M059J (cell line): ENCODE data around the gene ZNF428. TPM values are rescaled to one million over a fixed set of nuclear protein-coding genes. Genes with fewer than 3 reads are reported as not detected.
"Not testable (repeated sequence)": the region's sequence is repeated elsewhere in the genome, so short reads cannot be mapped to it uniquely, and the experiment has no call there.

Source experiments
- DNase-seq: peaks from one replicate; pipeline ENCODE4 v3.0.0-alpha.2; 2012; ENCODE audit warnings: low read depth
- total RNA-seq: library from RNA; depleted of rRNA; stranded (reverse); fragments of >200 nt; shearing (Covaris generic); gene quantifications from 2 replicates; pipeline ENCODE4 v1.2.3, GENCODE V29; 2014

The ZNF428 gene
- total RNA-seq, 1 experiment from 2014 or later = 36.2 TPM

GRCh38 chr19:43639519-43640423 is 20.3 kb upstream of the ZNF428 start, which contains the start of gene CADM4:
Gene CADM4 (minus strand): TSS chr19:43639850. CDS start chr19:43639790, 60 bp downstream.
- DNase-seq = no peak

- no peak for DNase-seq
Observed at GRCh38 chr19:43638995-43639518, 19.6 kb upstream of the ZNF428 start.

DNA sequence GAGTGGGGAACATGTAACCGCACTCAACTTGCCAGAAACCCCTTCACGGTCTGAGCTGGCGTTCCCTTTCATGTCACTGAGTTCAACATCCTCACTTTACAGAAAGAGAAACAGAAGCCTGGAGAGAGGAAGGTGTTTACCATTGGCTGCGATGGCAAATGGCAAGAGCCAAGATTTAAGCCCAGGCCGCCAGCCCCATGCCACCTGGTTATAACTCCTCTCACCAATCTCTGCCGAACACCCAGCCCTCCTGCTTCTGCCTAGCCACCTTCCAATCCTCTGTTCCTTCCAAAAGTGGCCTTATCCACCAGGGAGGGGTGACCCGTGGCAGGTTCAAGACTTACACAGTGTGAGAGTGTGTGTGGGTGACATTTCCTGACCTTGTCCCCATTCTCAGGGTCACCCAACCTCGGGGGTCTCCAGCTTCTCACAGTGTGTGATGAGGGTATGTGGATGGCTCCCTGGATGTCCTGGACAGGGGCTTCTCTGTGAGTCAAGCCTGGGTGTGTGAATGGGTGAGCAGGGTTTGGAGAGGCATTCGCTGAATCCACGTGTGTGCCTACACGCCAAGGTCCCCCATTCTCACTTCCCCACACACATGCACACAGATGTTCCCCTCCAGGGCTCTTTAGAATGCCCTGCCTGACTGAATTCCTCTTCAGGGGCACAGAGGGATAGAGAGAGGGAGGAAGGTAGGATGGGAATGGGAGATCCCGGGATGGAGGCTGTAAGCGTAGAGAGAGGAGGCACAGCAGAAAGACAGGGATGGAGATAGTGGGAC is 19.0 kb upstream of the ZNF428 start:
- no peak for DNase-seq

GRCh38 chr19:43636121-43636683 is 16.8 kb upstream of the ZNF428 start:
- DNase-seq = peak; percentile 35

GRCh38 chr19:43635561-43635940 is 16.1 kb upstream of the ZNF428 start:
- not testable (repeated sequence) for DNase-seq

- DNase-seq = no peak
Observed at GRCh38 chr19:43634872-43635560, 15.6 kb upstream of the ZNF428 start.

- DNase-seq = no peak
Observed at GRCh38 chr19:43634506-43634871, 15.1 kb upstream of the ZNF428 start.

GRCh38 chr19:43634068-43634467 is 14.6 kb upstream of the ZNF428 start:
- DNase-seq = no peak

DNA sequence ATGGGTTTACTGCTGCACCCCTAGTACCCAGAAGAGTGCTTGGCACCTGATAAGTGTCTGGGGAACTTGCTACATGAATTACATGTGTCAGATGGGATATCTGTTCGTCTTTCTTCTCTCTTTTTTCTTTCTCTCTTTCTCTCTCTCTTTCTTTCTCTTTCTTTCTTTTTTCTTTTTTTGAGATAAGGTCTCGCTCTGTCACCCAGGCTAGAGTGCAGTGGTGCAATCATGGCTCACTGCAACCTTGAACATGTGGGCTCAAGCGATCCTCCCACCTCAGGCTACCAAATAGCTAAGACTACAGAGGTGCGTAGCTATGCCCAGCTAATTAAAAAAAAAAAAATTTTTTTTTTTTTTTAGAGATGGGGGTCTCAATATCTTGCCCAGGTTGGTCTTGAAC is 14.1 kb upstream of the ZNF428 start:
- DNase-seq = no peak

DNA sequence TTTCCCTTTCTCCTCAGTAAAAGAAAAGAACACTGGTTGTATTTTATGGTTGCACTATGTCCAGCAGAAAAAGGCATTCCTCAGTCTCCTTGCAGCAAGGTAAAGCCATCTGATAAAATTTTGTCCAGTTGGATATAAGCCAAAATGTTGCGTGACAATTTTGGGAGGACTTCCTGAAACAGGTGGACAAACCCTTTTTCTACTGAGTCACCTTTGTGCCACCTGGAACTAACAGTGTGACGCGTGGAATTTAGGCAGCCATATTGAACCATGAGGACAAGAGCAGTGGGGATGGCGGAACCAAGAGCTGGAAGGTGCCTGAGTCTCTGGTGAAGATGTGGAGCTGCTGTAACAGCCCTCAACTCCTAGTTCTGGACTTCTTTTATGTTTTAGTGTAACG is 12.1 kb upstream of the ZNF428 start:
- DNase-seq = no peak

- DNase-seq = no peak
Observed at GRCh38 chr19:43628646-43629326, 9.4 kb upstream of the ZNF428 start.

GRCh38 chr19:43626838-43627237 is 7.4 kb upstream of the ZNF428 start:
- DNase-seq = no peak

DNA sequence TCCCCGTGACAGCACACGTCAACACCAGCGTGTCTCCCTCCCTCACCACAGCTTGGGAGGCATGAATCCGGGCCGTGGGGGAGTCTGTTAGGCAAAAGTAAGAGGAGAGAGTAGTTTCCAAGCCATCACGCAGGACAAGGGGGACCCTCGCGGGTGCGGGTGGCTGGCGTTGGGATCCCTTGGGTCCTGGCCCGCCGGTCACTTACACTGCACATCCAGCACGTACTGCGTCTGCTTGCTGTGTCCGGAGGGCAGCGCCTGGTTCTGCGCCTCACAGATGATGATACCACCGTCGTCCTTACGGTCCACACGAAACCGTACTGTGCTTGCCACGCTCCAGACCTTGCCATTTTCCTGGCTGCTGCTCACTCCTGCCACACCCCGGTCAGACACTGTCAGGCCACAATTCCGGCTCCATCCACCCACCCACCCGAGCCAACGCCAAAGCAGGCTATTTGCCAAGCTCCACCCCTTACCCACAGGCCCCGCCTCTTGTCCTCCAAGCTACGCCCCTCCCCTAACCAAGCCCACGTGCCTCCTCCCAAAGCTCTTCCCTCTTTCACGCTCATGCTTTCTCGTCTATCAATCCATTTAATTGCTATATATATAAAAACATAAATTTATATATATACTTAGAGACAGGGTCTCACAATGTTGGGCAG is 6.6 kb upstream of the ZNF428 start:
- DNase-seq = no peak

GRCh38 chr19:43624933-43625332 is 5.5 kb upstream of the ZNF428 start:
- no peak for DNase-seq

- DNase-seq = no peak
Observed at GRCh38 chr19:43623889-43624670, 4.7 kb upstream of the ZNF428 start.

GRCh38 chr19:43622956-43623355 is 3.5 kb upstream of the ZNF428 start:
- no peak for DNase-seq

DNA sequence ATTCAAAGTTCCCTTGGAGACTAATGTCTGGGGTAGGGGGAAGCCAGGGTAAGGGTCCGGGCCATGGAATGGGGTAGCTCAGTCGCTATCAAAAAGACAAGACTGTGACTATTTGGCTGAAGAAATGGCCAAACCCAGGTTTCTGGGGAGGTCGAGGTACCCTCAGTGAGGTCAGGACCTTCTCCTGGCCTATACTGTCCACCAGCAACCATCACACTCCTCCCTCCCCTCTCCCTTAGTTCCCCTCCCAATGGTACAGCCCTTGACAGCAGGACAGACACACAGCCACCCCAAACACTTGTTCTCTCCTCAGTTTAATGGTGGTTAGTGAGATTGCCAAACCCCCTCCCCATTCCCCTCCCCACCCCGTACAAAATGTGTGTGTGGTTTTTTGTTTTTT is 2.6 kb upstream of the ZNF428 start:
- DNase-seq = no peak

- no peak for DNase-seq
Observed at GRCh38 chr19:43620061-43621001, 902 bp upstream of the ZNF428 start.

- DNase-seq = no peak
Observed at GRCh38 chr19:43618921-43619261, 538 bp downstream of the ZNF428 start.
